Prostate gland (tissue), 2 donors: Measurements from ENCODE around the gene TSC22D4.

ENCODE experiments used
- CTCF ChIP-seq, 4 experiments: fragments of 200-600 bp in 2 of 4; fragments of 450-650 bp in 2 of 4; sonication (generic) in 2 of 4; IDR thresholded peaks; 1 replicate in 3 of 4; 2 replicates in 1 of 4; pipeline ENCODE4 v1.5.1; 2016 to 2019; ENCODE audit warnings: antibody characterized with exemption in 4 of 4, mild to moderate bottlenecking in 2 of 4, moderate library complexity in 2 of 4
- POLR2A ChIP-seq: fragments of 450-650 bp; IDR thresholded peaks from one replicate; pipeline ENCODE4 v1.6.1; 2016; ENCODE audit warnings: antibody characterized with exemption, mild to moderate bottlenecking

GRCh38 chr7:100430493-100431285 lies 48.3 kb downstream of the TSC22D4 start:
- TF ChIP-seq CTCF (IDR thresholded peaks at IDR 0.05) (no peak), POLR2A (no peak)
